NB4 (cell line): ENCODE measurements around the gene PRSS38.

ENCODE experiments used
- DNase-seq: peaks from one replicate; pipeline ENCODE4 v3.0.0; 2010; ENCODE audit warnings: low read depth
- H3K4me3 ChIP-seq: one replicate; pipeline ENCODE4 v1.5.1; 2011; ENCODE audit warnings: mild to moderate bottlenecking, low read depth, low read length, moderate library complexity
- CTCF ChIP-seq: IDR thresholded peaks from one replicate; pipeline ENCODE4 v1.5.1; 2012; ENCODE audit warnings: low read depth, low read length
- MAX ChIP-seq: IDR thresholded peaks from 2 replicates; pipeline ENCODE4 v1.6.1; 2011; ENCODE audit warnings: low read depth, low read length
- MYC ChIP-seq: IDR thresholded peaks from 2 replicates; pipeline ENCODE4 v1.6.1; 2011; ENCODE audit warnings: low read depth, low read length
- POLR2A ChIP-seq: IDR thresholded peaks from 2 replicates; pipeline ENCODE4 v1.6.1; 2011; ENCODE audit warnings: mild to moderate bottlenecking; ENCODE audit not compliant: insufficient read length; ENCODE audit errors: extremely low read depth

The PRSS38 gene

GRCh38 chr1:227771771-227772170 lies 43.7 kb upstream of the PRSS38 start:
- no peak for DNase-seq
- no peak overlapping the region for H3K4me3 ChIP-seq
- TF ChIP-seq MAX (no peak), POLR2A (no peak), CTCF (no peak), MYC (no peak)

GRCh38 chr1:227773558-227773957 lies 41.9 kb upstream of the PRSS38 start:
- no peak for TF ChIP-seq POLR2A
- TF ChIP-seq MAX, result no peak
- TF ChIP-seq MYC, result no peak
- TF ChIP-seq CTCF, result no peak
- no peak overlapping the region for H3K4me3 ChIP-seq
- no peak for DNase-seq

GRCh38 chr1:227774051-227774731 lies 41.3 kb upstream of the PRSS38 start:
- DNase-seq, result peak; percentile 32
- TF ChIP-seq CTCF (no peak), POLR2A (no peak), MYC (no peak), MAX (no peak)

GRCh38 chr1:227774821-227775661 lies 40.4 kb upstream of the PRSS38 start:
- TF ChIP-seq MYC, result no peak
- TF ChIP-seq POLR2A, result no peak
- TF ChIP-seq CTCF, result no peak
- no peak for TF ChIP-seq MAX
- no peak overlapping the region for H3K4me3 ChIP-seq

More at GRCh38 chr1:227774051-227774731, 41.3 kb upstream of the PRSS38 start:
- no peak overlapping the region for H3K4me3 ChIP-seq

GRCh38 chr1:227775841-227776240 lies 39.6 kb upstream of the PRSS38 start:
- DNase-seq, result no peak
- TF ChIP-seq MAX, result no peak

More at GRCh38 chr1:227774821-227775661, 40.4 kb upstream of the PRSS38 start:
- no peak for DNase-seq

GRCh38 chr1:227776331-227776771 lies 39.1 kb upstream of the PRSS38 start:
- TF ChIP-seq CTCF (no peak), MAX (no peak), MYC (no peak), POLR2A (no peak)
- DNase-seq, result no peak
- H3K4me3 ChIP-seq, result no peak overlapping the region

More at GRCh38 chr1:227775841-227776240, 39.6 kb upstream of the PRSS38 start:
- no peak overlapping the region for H3K4me3 ChIP-seq
